ENCODE results near the gene DGKI.

GRCh38 chr7:137895301-137896221 lies 48.8 kb upstream of the DGKI start:
- TF ChIP-seq CTCF (IDR thresholded peaks at IDR 0.05) (no peak), POLR2A (IDR thresholded peaks at IDR 0.05) (no peak)

All from thyroid gland (tissue), 4 donors.